NCI-H2227 treated with DMSO at 0.1 percent for 48 hours (cell line): ENCODE measurements around the gene TRIM33.

Experiments
- DNase-seq: peaks from one replicate; lab custom pipeline; 2025; lab: John Stamatoyannopoulos, UW

Gene TRIM33

GRCh38 chr1:114350731-114351445 is 160.1 kb downstream of the TRIM33 start:
- DNase-seq, result no peak

- DNase-seq, result no peak
These were observed 161.0 kb downstream of the TRIM33 start for GRCh38 chr1:114349891-114350605.

- no peak for DNase-seq
These were observed 163.4 kb downstream of the TRIM33 start for GRCh38 chr1:114347431-114348209.

- DNase-seq, result peak; percentile 91
These were observed 164.4 kb downstream of the TRIM33 start for GRCh38 chr1:114346480-114347029.

- peak; percentile 34 for DNase-seq
These were observed 165.0 kb downstream of the TRIM33 start for GRCh38 chr1:114345930-114346479.

- DNase-seq, result no peak
These were observed 166.3 kb downstream of the TRIM33 start for GRCh38 chr1:114344656-114345055.
